ENCODE measurements around the gene MEX3C.

The MEX3C gene

DNA sequence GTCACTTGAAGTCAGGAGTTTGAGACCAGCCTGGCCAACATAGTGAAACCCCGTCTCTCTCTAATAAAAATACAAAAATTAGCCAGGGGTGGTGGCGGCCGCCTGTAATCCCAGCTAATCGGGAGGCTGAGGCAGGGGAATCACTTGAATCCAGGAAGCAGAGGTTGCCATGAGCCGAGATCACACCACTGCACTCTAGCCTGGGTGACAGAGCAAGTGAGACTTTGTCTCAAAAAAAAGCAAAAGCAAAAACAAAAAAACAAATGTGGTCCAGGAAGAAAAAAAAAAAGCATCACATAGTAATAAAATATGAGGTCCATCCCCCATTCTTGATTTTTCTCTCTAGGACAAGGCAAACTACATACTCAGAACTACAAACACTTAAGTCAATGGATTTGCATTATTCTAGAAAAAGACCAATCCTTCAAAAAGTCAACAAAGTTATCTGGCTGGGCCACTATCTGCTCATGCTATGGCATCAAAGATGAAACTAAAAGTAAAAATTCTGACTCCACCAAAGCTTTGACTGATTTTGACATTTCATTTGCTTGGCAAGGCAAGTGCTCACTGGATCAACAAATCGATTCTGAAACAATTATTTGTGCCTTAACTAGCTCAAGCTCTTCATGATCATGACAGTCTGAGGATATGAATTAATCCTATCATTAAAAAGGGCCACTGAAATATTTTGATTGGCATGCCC lies 28.4 kb downstream of the MEX3C start:
- in situ Hi-C loops (cut with MboI; ENCODE audit: low sequenced_read_pairs, unreplicated experiment), result no loop called here
- TF ChIP-seq, protein P1, sequence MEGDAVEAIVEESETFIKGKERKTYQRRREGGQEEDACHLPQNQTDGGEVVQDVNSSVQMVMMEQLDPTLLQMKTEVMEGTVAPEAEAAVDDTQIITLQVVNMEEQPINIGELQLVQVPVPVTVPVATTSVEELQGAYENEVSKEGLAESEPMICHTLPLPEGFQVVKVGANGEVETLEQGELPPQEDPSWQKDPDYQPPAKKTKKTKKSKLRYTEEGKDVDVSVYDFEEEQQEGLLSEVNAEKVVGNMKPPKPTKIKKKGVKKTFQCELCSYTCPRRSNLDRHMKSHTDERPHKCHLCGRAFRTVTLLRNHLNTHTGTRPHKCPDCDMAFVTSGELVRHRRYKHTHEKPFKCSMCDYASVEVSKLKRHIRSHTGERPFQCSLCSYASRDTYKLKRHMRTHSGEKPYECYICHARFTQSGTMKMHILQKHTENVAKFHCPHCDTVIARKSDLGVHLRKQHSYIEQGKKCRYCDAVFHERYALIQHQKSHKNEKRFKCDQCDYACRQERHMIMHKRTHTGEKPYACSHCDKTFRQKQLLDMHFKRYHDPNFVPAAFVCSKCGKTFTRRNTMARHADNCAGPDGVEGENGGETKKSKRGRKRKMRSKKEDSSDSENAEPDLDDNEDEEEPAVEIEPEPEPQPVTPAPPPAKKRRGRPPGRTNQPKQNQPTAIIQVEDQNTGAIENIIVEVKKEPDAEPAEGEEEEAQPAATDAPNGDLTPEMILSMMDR (IDR thresholded peaks at IDR 0.05; ENCODE audit: borderline replicate concordance, control extremely low read depth, extremely low read depth, insufficient read depth, missing control alignments), result no peak
- no peak for DNase-seq (ENCODE audit: low spot score)

DNA sequence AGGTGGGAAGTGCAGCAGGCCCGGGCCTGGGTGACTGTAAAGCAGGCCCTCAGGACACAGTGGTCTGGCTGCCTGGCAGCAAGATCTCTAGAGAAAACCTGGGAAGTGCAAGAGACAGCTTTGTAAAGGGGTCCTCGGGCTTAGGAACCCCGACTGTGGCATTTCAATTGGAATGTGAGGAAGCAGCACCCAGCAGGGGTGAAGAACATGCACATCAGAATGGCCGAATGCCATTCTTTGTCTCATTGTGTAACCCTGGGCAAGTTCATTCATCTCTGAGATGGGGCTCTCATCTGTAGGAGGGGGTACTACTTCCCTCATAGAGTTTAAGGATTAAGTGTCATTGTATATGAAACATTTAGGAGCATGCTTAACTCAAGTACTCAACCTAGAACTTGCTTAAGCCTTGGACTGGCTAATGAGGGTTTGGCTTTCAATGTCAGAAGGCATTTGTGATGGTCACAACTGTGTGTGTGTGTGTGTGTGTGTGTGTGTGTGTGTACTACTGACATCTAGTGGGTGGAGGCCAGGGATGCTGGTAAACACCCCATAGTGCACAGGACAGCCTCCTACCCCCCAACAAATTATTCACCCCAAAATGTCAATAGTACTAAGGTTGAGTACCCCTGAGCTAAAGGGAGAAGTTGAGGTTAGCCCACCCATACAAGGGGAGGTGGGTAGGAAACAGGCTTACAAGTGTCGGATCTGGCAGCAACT lies 29.3 kb downstream of the MEX3C start:
- in situ Hi-C loops (cut with MboI; ENCODE audit: low sequenced_read_pairs, unreplicated experiment), result no loop called here
- DNase-seq (ENCODE audit: low spot score), result no peak
- TF ChIP-seq, protein P1 (IDR thresholded peaks at IDR 0.05; ENCODE audit: borderline replicate concordance, control extremely low read depth, extremely low read depth, insufficient read depth, missing control alignments), result no peak

DNA sequence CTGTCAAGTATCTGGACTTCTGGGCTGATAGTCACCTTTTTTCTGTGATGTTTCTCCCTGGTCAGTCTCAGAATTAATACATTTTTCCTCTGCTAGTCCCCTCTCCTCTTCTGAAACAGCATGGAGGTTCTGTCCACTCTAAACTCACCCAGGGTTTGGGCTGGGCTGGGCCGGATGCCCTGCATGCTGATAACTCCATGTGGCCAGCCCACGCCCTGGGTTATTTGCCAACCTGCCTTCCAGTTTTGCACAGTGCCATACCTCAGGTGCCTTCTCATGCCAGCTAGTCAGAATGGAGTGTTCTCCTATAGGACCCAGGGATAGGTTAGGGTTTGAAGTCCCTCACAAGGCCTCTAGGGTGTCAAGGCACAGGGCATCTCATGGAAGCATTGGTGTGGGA lies 32.2 kb downstream of the MEX3C start:
- DNase-seq (ENCODE audit: low spot score), result no peak
- in situ Hi-C loops (cut with MboI; ENCODE audit: low sequenced_read_pairs, unreplicated experiment), result no loop called here
- TF ChIP-seq, protein P1 (IDR thresholded peaks at IDR 0.05; ENCODE audit: borderline replicate concordance, control extremely low read depth, extremely low read depth, insufficient read depth, missing control alignments), result no peak

DNA sequence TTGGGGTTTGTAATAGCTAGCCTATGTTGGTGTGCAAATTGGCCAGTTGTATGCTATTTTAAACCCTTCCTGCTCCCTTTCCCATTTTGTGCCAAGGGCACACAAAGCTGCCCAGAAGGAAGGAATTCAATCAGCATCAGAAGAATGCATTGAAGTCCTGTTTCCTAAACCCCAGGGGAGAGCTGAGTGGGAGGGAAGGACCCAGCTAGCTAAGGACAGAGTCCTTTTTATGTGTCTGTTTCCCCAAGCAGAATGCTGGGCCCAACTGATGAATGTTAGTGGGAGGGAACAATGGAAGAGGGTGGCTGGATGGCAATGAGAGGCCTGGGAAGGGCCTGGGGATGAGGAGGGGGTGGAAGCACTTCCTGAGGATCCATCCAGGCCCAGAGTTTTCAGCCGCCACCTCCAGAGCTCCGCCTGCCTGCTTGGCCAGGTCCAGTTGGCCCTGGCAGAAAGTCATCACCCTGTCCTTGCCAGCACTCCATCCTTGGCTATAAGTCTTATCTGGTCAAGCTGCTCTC lies 32.7 kb downstream of the MEX3C start:
- no peak for DNase-seq (ENCODE audit: low spot score)
- TF ChIP-seq, protein P1 (IDR thresholded peaks at IDR 0.05; ENCODE audit: borderline replicate concordance, control extremely low read depth, extremely low read depth, insufficient read depth, missing control alignments), result no peak
- in situ Hi-C loops (cut with MboI; ENCODE audit: low sequenced_read_pairs, unreplicated experiment), result no loop called here

DNA sequence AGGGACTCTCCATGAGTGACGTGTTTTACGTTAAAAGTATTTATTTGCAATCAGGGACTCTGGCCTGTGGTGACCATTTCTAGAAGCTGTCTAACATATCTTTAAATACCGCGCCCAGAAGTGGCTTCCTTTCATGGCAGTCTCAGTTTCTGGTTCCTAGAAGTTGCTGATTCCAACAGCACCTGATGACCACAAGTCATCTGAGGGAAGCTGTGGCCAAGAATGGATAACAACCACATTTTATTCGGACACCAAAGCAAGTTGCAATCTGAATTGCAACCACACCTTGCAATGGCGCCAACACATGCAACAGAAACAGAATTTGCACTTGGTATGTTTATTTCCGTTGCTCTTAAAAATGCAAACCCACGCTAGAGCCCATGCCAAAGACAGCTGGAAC lies 33.1 kb downstream of the MEX3C start:
- TF ChIP-seq, protein P1 (IDR thresholded peaks at IDR 0.05; ENCODE audit: borderline replicate concordance, control extremely low read depth, extremely low read depth, insufficient read depth, missing control alignments), result no peak
- in situ Hi-C loops (cut with MboI; ENCODE audit: low sequenced_read_pairs, unreplicated experiment), result no loop called here
- DNase-seq (ENCODE audit: low spot score), result no peak

DNA sequence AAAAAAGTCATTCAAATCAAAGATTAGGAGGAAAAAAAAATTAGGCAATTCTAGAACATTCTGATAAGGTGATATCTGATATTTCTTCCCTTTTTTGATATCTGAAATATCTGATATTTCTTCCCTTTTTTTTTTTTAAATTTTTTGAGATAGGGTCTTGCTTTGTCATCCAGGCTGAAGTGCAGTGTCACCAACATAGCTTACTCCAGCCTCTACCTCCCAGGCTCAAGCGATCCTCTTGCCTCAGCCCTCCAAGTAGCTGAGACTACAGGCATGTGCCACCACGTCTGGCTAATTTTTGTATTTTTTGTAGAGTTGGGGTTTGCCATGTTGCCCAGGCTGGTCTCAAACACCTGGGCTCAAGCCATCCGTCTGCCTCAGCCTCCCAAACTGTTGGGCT lies 33.9 kb downstream of the MEX3C start:
- no peak for DNase-seq (ENCODE audit: low spot score)
- TF ChIP-seq, protein P1 (IDR thresholded peaks at IDR 0.05; ENCODE audit: borderline replicate concordance, control extremely low read depth, extremely low read depth, insufficient read depth, missing control alignments), result no peak
- in situ Hi-C loops (cut with MboI; ENCODE audit: low sequenced_read_pairs, unreplicated experiment), result no loop called here
